Liver (tissue), 9 donors: Measurements from ENCODE around the gene SALL1. TPM values are rescaled to one million over a fixed set of nuclear protein-coding genes. Genes with fewer than 3 reads are reported as not detected.
A peak's percentile ranks its signal among the peaks of the same experiment; 100 is the strongest.

Experiments
- DNase-seq: peaks from one replicate; pipeline ENCODE4 v3.0.0-alpha.2; 2017; ENCODE audit warnings: low spot score
- H3K27ac ChIP-seq, 2 donors: one replicate each; pipeline ENCODE4 v1.7.0; 2013; ENCODE audit warnings: inconsistent platforms in 2 of 2, low read length in 2 of 2, control low read depth in 1 of 2, low read depth in 1 of 2, mild to moderate bottlenecking in 1 of 2
- H3K27me3 ChIP-seq, 4 donors: one replicate each; pipeline versions ENCODE4 v1.6.1 to v1.7.0; 2013; ENCODE audit warnings: low read length in 3 of 4, inconsistent platforms in 1 of 4, mild to moderate bottlenecking in 1 of 4, moderate library complexity in 1 of 4; ENCODE audit not compliant: control insufficient read depth in 4 of 4, insufficient read depth in 4 of 4
- H3K36me3 ChIP-seq, 4 donors: one replicate each; pipeline versions ENCODE4 v1.6.1 to v1.7.0; 2013; ENCODE audit warnings: low read length in 3 of 4, mild to moderate bottlenecking in 3 of 4, low read depth in 1 of 4, moderate library complexity in 1 of 4; ENCODE audit not compliant: control insufficient read depth in 4 of 4, insufficient read depth in 3 of 4
- H3K4me1 ChIP-seq, 4 donors: one replicate each; pipeline versions ENCODE4 v1.6.1 to v1.7.0; 2013; ENCODE audit warnings: low read length in 3 of 4, mild to moderate bottlenecking in 3 of 4, moderate library complexity in 1 of 4; ENCODE audit not compliant: control insufficient read depth in 4 of 4, insufficient read depth in 4 of 4
- H3K4me3 ChIP-seq, 3 donors: one replicate each; pipeline versions ENCODE4 v1.6.1 to v1.7.0; 2013; ENCODE audit warnings: low read length in 3 of 3, control low read depth in 1 of 3, low read depth in 1 of 3, mild to moderate bottlenecking in 1 of 3
- H3K9ac ChIP-seq, 2 donors: one replicate each; pipeline ENCODE4 v1.7.0; 2013; ENCODE audit warnings: low read length in 2 of 2, mild to moderate bottlenecking in 2 of 2, moderate library complexity in 2 of 2, control low read depth in 1 of 2, low read depth in 1 of 2
- H3K9me3 ChIP-seq, 4 donors: one replicate each; pipeline versions ENCODE4 v1.6.1 to v1.7.0; 2013; ENCODE audit warnings: low read length in 3 of 4; ENCODE audit not compliant: control insufficient read depth in 4 of 4
- CTCF ChIP-seq: fragments of 150-350 bp; IDR thresholded peaks from 2 replicates; pipeline ENCODE4 v1.5.1; 2017; ENCODE audit warnings: improper control_type of control experiment, low read depth, low read length; ENCODE audit not compliant: missing input control
- EGR1 ChIP-seq, 2 donors: IDR thresholded peaks; 2 replicates each; pipeline ENCODE4 v1.6.1; 2016 to 2018; ENCODE audit warnings: antibody characterized with exemption in 2 of 2, low read depth in 2 of 2
- FOXA1 ChIP-seq: IDR thresholded peaks from 2 replicates; pipeline ENCODE4 v1.6.1; 2016; ENCODE audit warnings: antibody characterized with exemption
- GABPA ChIP-seq, 2 donors: IDR thresholded peaks in 1 of 2; conservative IDR thresholded peaks in 1 of 2; 2 replicates each; pipeline ENCODE4 v1.6.1; 2016; ENCODE audit warnings: antibody characterized with exemption in 2 of 2, mild to moderate bottlenecking in 1 of 2, moderate library complexity in 1 of 2
- HNF4A ChIP-seq, 2 donors: conservative IDR thresholded peaks; 2 replicates each; pipeline ENCODE4 v1.6.1; 2016; ENCODE audit warnings: antibody characterized with exemption in 2 of 2, mild to moderate bottlenecking in 2 of 2
- HNF4G ChIP-seq: IDR thresholded peaks from 2 replicates; pipeline ENCODE4 v1.6.1; 2016; ENCODE audit warnings: antibody characterized with exemption
- RAD21 ChIP-seq, 2 donors: IDR thresholded peaks; 2 replicates each; pipeline ENCODE4 v1.6.1; 2016; ENCODE audit warnings: antibody characterized with exemption in 2 of 2, mild to moderate bottlenecking in 2 of 2
- REST ChIP-seq: IDR thresholded peaks from 2 replicates; pipeline ENCODE4 v1.6.1; 2016; ENCODE audit warnings: antibody characterized with exemption, mild to moderate bottlenecking
- RXRA ChIP-seq, 2 donors: IDR thresholded peaks; 2 replicates each; pipeline ENCODE4 v1.6.1; 2017 to 2018; ENCODE audit warnings: antibody characterized with exemption in 2 of 2, mild to moderate bottlenecking in 1 of 2
- TAF1 ChIP-seq: conservative IDR thresholded peaks from 2 replicates; pipeline ENCODE4 v1.6.1; 2016; ENCODE audit warnings: antibody characterized with exemption, mild to moderate bottlenecking
- YY1 ChIP-seq: IDR thresholded peaks from 2 replicates; pipeline ENCODE4 v1.6.1; 2016; ENCODE audit warnings: antibody characterized with exemption, mild to moderate bottlenecking
- ZBTB33 ChIP-seq: IDR thresholded peaks from 2 replicates; pipeline ENCODE4 v1.6.1; 2016; ENCODE audit warnings: antibody characterized with exemption
- WGBS: extraction: QIAGEN DNeasy Blood & Tissue Kit; methylation state at CpG from one replicate; pipeline ENCODE4 v1.1.7; 2013; 5-methylcytosine and 5-hydroxymethylcytosine counted together
- polyA plus RNA-seq, 2 donors: library from polyadenylated mRNA; stranded (reverse) in 1 of 2; unstranded in 1 of 2; fragments of 200-250 nt in 1 of 2; fragments of >200 nt in 1 of 2; fragmentation: Nextera tagmentation in 1 of 2; extraction: Ambion mirVana in 1 of 2; gene quantifications; one replicate each; pipeline versions ENCODE4 v1.2.1 to v1.2.3, GENCODE V29; 2013 to 2015
- total RNA-seq, 2 donors: library from RNA; depleted of rRNA; stranded (reverse); fragments of >200 nt; gene quantifications; one replicate each; pipeline ENCODE4 v1.2.3, GENCODE V29; 2014
- TF ChIP-seq, protein P1 (sequence below): IDR thresholded peaks from 2 replicates; pipeline ENCODE4 v1.6.1; 2016; ENCODE audit warnings: antibody characterized with exemption
- TF ChIP-seq, protein P2 (sequence below): IDR thresholded peaks from 2 replicates; pipeline ENCODE4 v1.6.1; 2016; ENCODE audit warnings: antibody characterized with exemption
- donor health status: healthy.
- donor health status: healthy.
- donor health status: healthy.
- donor health status: healthy.
- donor health status: healthy.

SALL1 gene
- total and polyA plus RNA-seq, 4 donors = 1.8 to 13.4 (median 11.7) TPM

DNA sequence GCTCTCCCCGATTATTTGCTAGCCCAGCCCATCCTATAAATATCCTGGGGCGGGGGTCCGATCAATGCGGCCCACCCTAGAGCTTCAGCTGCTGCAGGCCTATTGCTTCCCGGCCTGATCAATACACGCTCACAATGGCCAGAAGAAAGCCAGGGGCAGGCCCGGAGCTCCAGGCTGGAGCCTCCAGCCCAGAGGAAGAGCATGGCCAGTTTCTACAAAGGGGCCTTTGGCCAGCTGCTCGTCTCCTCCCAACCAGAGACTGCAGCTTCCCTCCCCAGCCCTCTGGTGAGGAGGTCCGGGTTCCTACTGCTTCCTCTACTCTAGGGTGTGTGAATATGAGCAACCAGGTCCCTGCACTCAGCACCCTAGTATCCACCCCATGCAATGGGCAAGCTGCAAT, 36.7 kb downstream of the SALL1 start:
- H3K9me3 ChIP-seq = no peaks in the 10 kb centered on the region
- WGBS = 56% methylated on average over 9 of the region's 9 CpGs
- no peak overlapping the region for H3K9ac ChIP-seq
- H3K4me3 ChIP-seq = no peak overlapping the region
- no peak overlapping the region for H3K27ac ChIP-seq
- no peaks in the 10 kb centered on the region for H3K27me3 ChIP-seq
- H3K36me3 ChIP-seq = no peaks in the 10 kb centered on the region
- no peak for DNase-seq
- H3K4me1 ChIP-seq = peaks cover 8 to 66% (median 35%) of the 10 kb centered on the region in 4 donors
- TF ChIP-seq CTCF = no peak
- no peak for TF ChIP-seq RXRA (IDR thresholded peaks at IDR 0.05)
- TF ChIP-seq YY1 = no peak
- TF ChIP-seq TAF1 = no peak
- no peak for TF ChIP-seq ZBTB33
- no peak for TF ChIP-seq RAD21 (IDR thresholded peaks at IDR 0.05)
- TF ChIP-seq REST = no peak
- no peak for TF ChIP-seq GABPA (IDR thresholded peaks at IDR 0.05 in 1 of 2, conservative IDR thresholded peaks at IDR 0.05 in 1 of 2)
- TF ChIP-seq HNF4G = no peak

GRCh38 chr16:51113236-51114125, 37.6 kb downstream of the SALL1 start:
- no peak overlapping the region for H3K9ac ChIP-seq
- TF ChIP-seq HNF4G (no peak), FOXA1 (no peak), TAF1 (no peak), EGR1 (IDR thresholded peaks at IDR 0.05; ENCODE audit: low read depth in 2 of 2) (no peak), RXRA (IDR thresholded peaks at IDR 0.05) (no peak), HNF4A (conservative IDR thresholded peaks at IDR 0.05) (no peak), REST (no peak)
- TF ChIP-seq, protein P1, sequence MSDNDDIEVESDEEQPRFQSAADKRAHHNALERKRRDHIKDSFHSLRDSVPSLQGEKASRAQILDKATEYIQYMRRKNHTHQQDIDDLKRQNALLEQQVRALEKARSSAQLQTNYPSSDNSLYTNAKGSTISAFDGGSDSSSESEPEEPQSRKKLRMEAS = no peak
- TF ChIP-seq, protein P2, sequence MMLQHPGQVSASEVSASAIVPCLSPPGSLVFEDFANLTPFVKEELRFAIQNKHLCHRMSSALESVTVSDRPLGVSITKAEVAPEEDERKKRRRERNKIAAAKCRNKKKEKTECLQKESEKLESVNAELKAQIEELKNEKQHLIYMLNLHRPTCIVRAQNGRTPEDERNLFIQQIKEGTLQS = no peak
- H3K36me3 ChIP-seq = no peaks in the 10 kb centered on the region
- 41% methylated on average over 50 of the region's 50 CpGs for WGBS
- peaks cover 8 to 59% (median 27%) of the 10 kb centered on the region in 4 donors for H3K4me1 ChIP-seq
- DNase-seq = no peak
- H3K9me3 ChIP-seq = no peaks in the 10 kb centered on the region
- no peaks in the 10 kb centered on the region for H3K27me3 ChIP-seq
- peak overlapping the region in 1 of 3 donors; percentile 22 for H3K4me3 ChIP-seq
- H3K27ac ChIP-seq = peak overlapping the region; percentile 37 to 39
